SK-N-SH treated with all-trans-retinoic acid at 6 μM for 48 hours (cell line): Measurements from ENCODE around the gene KCTD13.

Experiments used
- ATAC-seq: fragments of 200-7000 bp; cut with Tn5 transposase; 3 replicates; pipeline ENCODE4 v1.9.1; 2020; ENCODE audit warnings: mild to moderate bottlenecking, moderate library complexity
- ARNTL ChIP-seq: fragments of 450-650 bp; formaldehyde crosslinking; IDR thresholded peaks from 2 replicates; pipeline ENCODE4 v1.5.0; 2020; ENCODE audit warnings: low read depth, mild to moderate bottlenecking, moderate library complexity, borderline replicate concordance
- BACH2 ChIP-seq: fragments of 250-450 bp; sonication (Bioruptor Pico); IDR thresholded peaks from 2 replicates; pipeline ENCODE4 v1.9.0; 2021; ENCODE audit warnings: mild to moderate bottlenecking, borderline replicate concordance
- CREB5 ChIP-seq: fragments of 250-450 bp; sonication (Bioruptor Pico); IDR thresholded peaks from 2 replicates; pipeline ENCODE4 v1.5.1; 2020; ENCODE audit warnings: low read depth, mild to moderate bottlenecking, moderate library complexity
- CSDC2 ChIP-seq: fragments of 250-450 bp; sonication (Bioruptor Pico); IDR thresholded peaks from 2 replicates; pipeline ENCODE4 v1.5.0; 2020; ENCODE audit warnings: mild to moderate bottlenecking, moderate library complexity
- ESRRG ChIP-seq: fragments of 250-450 bp; sonication (Bioruptor Pico); IDR thresholded peaks from 2 replicates; pipeline ENCODE4 v1.6.1; 2021; ENCODE audit warnings: mild to moderate bottlenecking
- ISL1 ChIP-seq: fragments of 250-450 bp; sonication (Bioruptor Pico); IDR thresholded peaks from 2 replicates; pipeline ENCODE4 v2.1.2; 2022; ENCODE audit warnings: mild to moderate bottlenecking, moderate library complexity
- OSR1 ChIP-seq: fragments of 250-450 bp; sonication (Bioruptor Pico); IDR thresholded peaks from 2 replicates; pipeline ENCODE4 v1.8.0; 2022; ENCODE audit warnings: moderate library complexity, mild to moderate bottlenecking, inconsistent platforms
- PATZ1 ChIP-seq: fragments of 250-450 bp; sonication (Bioruptor Pico); IDR thresholded peaks from 2 replicates; pipeline ENCODE4 v1.8.0; 2020; ENCODE audit warnings: mild to moderate bottlenecking, moderate library complexity, borderline replicate concordance
- POU6F1 ChIP-seq: fragments of 250-450 bp; sonication (Bioruptor Pico); IDR thresholded peaks from 2 replicates; pipeline ENCODE4 v1.8.0; 2021; ENCODE audit warnings: low read depth, mild to moderate bottlenecking, moderate library complexity, borderline replicate concordance
- PPARA ChIP-seq: fragments of 250-450 bp; sonication (Bioruptor Pico); IDR thresholded peaks from 2 replicates; pipeline ENCODE4 v1.5.0; 2020; ENCODE audit warnings: mild to moderate bottlenecking, borderline replicate concordance
- RARB ChIP-seq: fragments of 250-450 bp; sonication (Bioruptor Pico); IDR thresholded peaks from 2 replicates; pipeline ENCODE4 v1.8.0; 2021; ENCODE audit warnings: mild to moderate bottlenecking, moderate library complexity
- SNAI2 ChIP-seq: fragments of 250-450 bp; sonication (Bioruptor Pico); IDR thresholded peaks from 2 replicates; pipeline ENCODE4 v1.5.0; 2020; ENCODE audit warnings: mild to moderate bottlenecking, moderate library complexity
- TCF4 ChIP-seq: fragments of 250-450 bp; sonication (Bioruptor Pico); IDR thresholded peaks from 2 replicates; pipeline ENCODE4 v1.8.0; 2021; ENCODE audit warnings: mild to moderate bottlenecking, moderate library complexity, borderline replicate concordance
- TOX ChIP-seq: fragments of 250-450 bp; sonication (Bioruptor Pico); IDR thresholded peaks from 2 replicates; pipeline ENCODE4 v1.8.0; 2021; ENCODE audit warnings: mild to moderate bottlenecking, moderate library complexity, borderline replicate concordance
- TSHZ2 ChIP-seq: fragments of 250-450 bp; sonication (Bioruptor Pico); IDR thresholded peaks from 2 replicates; pipeline ENCODE4 v1.5.0; 2020; ENCODE audit warnings: mild to moderate bottlenecking, moderate library complexity
- ZC3H10 ChIP-seq: fragments of 250-450 bp; sonication (Bioruptor Pico); IDR thresholded peaks from 2 replicates; pipeline ENCODE4 v1.5.1; 2021; ENCODE audit warnings: mild to moderate bottlenecking, moderate library complexity
- ZFP30 ChIP-seq: fragments of 450-650 bp; formaldehyde crosslinking; IDR thresholded peaks from 2 replicates; pipeline ENCODE4 v1.5.0; 2022; ENCODE audit warnings: mild to moderate bottlenecking, moderate library complexity
- ZNF565 ChIP-seq: fragments of 450-650 bp; formaldehyde crosslinking; conservative IDR thresholded peaks from 2 replicates; pipeline ENCODE4 v1.5.0; 2020; ENCODE audit warnings: low read depth, mild to moderate bottlenecking, moderate library complexity
- ZNF70 ChIP-seq: fragments of 450-650 bp; formaldehyde crosslinking; IDR thresholded peaks from 2 replicates; pipeline ENCODE4 v1.5.0; 2020; ENCODE audit warnings: mild to moderate bottlenecking, moderate library complexity
- ZNF8 ChIP-seq: fragments of 450-650 bp; formaldehyde crosslinking; IDR thresholded peaks from 2 replicates; pipeline ENCODE4 v1.5.0; 2020; ENCODE audit warnings: mild to moderate bottlenecking, moderate library complexity

The KCTD13 gene

GRCh38 chr16:29862383-29862883 is 63.6 kb downstream of the KCTD13 start:
- peak; percentile 48 for ATAC-seq
- no peak for TF ChIP-seq ESRRG (CRISPR knock-in tag)
- TF ChIP-seq TOX (CRISPR knock-in tag), result no peak
- TF ChIP-seq TSHZ2, result no peak
- TF ChIP-seq ZFP30 (CRISPR knock-in tag), result no peak
- TF ChIP-seq ISL1 (CRISPR knock-in tag), result no peak
- TF ChIP-seq RARB (CRISPR knock-in tag), result no peak
- no peak for TF ChIP-seq PPARA (CRISPR knock-in tag)
- TF ChIP-seq CSDC2 (CRISPR knock-in tag), result no peak
- TF ChIP-seq BACH2 (CRISPR knock-in tag), result no peak
- no peak for TF ChIP-seq ZNF565 (CRISPR knock-in tag)

GRCh38 chr16:29860218-29860617 is 65.8 kb downstream of the KCTD13 start:
- ATAC-seq, result no peak
- TF ChIP-seq CREB5 (CRISPR knock-in tag) (no peak), POU6F1 (no peak), ZFP30 (CRISPR knock-in tag) (no peak), OSR1 (CRISPR knock-in tag) (no peak), ZNF565 (CRISPR knock-in tag) (no peak), TCF4 (no peak), ESRRG (CRISPR knock-in tag) (no peak), RARB (CRISPR knock-in tag) (no peak), PPARA (CRISPR knock-in tag) (no peak), PATZ1 (no peak)

GRCh38 chr16:29858974-29859373 is 67.1 kb downstream of the KCTD13 start:
- ATAC-seq, result no peak
- no peak for TF ChIP-seq CSDC2 (CRISPR knock-in tag)
- no peak for TF ChIP-seq ZFP30 (CRISPR knock-in tag)
- no peak for TF ChIP-seq PPARA (CRISPR knock-in tag)
- no peak for TF ChIP-seq RARB (CRISPR knock-in tag)
- TF ChIP-seq ISL1 (CRISPR knock-in tag), result no peak

- no peak for ATAC-seq
- TF ChIP-seq ZC3H10 (CRISPR knock-in tag) (no peak), OSR1 (CRISPR knock-in tag) (no peak), BACH2 (CRISPR knock-in tag) (no peak), PATZ1 (no peak), ARNTL (CRISPR knock-in tag) (no peak), ZFP30 (CRISPR knock-in tag) (no peak), POU6F1 (no peak), SNAI2 (CRISPR knock-in tag) (no peak), PPARA (CRISPR knock-in tag) (no peak), RARB (CRISPR knock-in tag) (no peak), ISL1 (CRISPR knock-in tag) (no peak), ZNF8 (CRISPR knock-in tag) (no peak), CSDC2 (CRISPR knock-in tag) (no peak), ZNF70 (CRISPR knock-in tag) (no peak), CREB5 (CRISPR knock-in tag) (no peak)
Observed at GRCh38 chr16:29858149-29858849, 67.7 kb downstream of the KCTD13 start.
